ENCODE results near the gene MAPK1.
"Not testable (repeated sequence)": the region's sequence is repeated elsewhere in the genome, so short reads cannot be mapped to it uniquely, and the experiment has no call there.

The MAPK1 gene

DNA sequence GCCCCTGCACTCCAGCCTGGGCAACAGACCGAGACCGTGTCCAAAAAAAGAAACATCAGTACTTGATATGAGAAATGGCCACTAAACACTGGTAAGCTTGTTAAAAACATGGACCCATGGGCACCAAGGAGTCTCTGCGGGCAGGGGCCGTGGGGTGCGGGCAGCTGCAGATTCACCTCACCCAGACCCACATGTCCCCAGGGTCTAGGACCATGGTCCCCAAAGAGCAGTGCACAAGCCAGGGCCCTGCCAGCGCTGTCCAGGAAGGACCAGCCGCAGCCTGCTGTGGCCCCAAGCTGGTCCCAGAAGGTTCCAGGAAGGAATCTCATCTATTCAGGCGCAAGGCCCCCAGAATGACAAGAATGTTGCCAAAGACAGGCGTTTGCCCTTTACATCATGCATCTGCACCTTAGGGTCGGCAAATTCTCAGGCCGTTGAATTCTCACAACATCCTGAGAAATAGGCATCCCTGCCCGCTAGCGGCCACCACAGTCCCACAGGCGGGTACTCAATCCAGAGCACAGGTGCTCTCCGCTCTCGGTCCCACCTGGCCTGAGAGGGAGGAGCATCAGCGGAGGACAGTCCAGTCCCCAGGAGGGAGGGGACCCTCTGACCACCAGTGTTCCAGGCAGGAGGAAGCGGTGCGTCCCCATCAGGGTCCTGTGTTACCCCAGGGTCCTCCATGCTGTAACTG is 141.3 kb downstream of the MAPK1 start:
- DNase-seq (ENCODE audit: low spot score) = no peak

DNA sequence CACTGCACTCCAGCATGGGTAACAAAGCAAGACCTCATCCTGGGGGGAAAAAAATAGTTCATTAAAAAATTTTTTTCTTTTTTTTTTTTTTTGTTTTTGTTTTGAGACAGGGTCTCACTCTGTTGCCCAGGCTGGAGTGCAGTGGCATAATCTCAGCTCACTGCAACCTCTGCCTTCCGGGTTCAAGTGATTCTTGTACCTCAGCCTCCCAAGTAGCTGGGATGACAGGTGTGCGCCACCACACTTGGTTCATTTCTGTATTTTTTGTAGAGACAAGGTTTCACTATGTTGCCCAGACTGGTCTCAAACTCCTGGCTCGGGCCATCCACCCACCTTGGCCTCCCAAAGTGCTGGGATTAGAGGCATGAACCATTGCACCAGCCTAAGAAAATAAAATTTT is 142.9 kb downstream of the MAPK1 start:
- not testable (repeated sequence) for DNase-seq (ENCODE audit: low spot score)

DNA sequence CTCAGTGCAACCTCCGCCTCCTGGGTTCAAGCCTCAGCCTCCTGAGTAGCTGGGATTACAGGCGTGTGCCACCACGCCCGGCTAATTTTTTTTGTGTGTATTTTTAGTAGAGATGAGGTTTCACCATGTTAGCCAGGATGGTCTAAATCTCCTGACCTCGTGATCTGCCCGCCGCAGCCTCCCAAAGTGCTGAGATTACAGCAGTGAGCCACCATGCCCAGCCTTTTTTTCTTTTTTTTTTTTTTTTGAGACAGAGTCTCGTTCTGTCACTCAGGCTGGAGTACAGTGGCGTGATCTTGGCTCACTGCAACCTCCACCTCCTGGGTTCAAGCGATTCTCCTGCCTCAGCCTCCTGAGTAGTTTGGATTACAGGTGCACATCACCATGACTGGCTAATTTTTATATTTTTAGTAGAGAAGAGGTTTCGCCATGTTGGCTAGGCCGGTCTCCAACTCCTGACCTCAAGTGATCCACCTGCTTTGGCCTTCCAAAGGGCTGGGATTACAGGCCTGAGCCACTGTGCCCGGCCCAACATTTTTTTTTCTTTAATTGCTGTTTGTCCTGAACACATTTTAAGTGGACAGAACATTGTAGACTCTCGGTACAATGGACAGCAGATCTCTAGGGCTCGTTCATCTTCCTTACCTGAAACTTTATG is 146.1 kb downstream of the MAPK1 start:
- DNase-seq (ENCODE audit: low spot score) = not testable (repeated sequence)

GRCh38 chr22:21720191-21720859 is 147.1 kb downstream of the MAPK1 start:
- DNase-seq (ENCODE audit: low spot score) = not testable (repeated sequence)

DNA sequence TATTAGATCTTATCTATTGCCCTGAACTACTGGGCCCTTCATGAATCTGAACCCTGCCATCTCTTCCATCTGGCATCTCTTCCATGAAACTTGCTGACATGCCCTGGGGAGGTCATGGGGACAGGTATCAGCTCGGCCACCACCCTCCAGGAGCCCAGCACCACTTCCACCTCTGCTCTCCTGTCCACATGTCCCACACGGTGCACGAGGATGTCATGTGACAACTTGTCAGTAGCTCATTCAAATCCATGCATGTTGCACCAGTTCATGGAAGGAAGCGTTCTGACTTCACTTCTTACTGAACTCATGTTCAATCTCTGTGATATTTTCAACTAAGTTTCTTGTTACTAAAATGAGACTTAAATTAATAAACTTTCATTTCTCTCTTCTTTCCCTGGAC is 148.4 kb downstream of the MAPK1 start:
- no peak for DNase-seq (ENCODE audit: low spot score)

DNA sequence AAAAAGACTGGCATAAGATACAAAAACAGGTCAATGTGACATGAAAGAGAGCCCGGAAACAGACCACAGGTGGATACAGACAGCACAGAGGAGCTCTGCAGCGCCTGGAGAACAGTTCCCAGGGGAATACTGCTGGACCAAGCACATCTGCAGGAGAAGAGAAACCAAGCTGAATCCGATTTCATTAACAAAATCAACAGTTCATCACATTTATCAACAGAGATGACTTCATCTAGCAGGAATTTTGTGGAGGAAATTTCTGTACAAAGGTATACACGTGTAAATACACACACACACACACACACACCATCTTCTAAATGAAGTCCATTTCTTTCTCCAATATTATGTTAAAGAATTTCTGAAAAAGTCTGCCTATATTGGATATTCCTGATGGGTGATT is 148.9 kb downstream of the MAPK1 start:
- no peak for DNase-seq (ENCODE audit: low spot score)

DNA sequence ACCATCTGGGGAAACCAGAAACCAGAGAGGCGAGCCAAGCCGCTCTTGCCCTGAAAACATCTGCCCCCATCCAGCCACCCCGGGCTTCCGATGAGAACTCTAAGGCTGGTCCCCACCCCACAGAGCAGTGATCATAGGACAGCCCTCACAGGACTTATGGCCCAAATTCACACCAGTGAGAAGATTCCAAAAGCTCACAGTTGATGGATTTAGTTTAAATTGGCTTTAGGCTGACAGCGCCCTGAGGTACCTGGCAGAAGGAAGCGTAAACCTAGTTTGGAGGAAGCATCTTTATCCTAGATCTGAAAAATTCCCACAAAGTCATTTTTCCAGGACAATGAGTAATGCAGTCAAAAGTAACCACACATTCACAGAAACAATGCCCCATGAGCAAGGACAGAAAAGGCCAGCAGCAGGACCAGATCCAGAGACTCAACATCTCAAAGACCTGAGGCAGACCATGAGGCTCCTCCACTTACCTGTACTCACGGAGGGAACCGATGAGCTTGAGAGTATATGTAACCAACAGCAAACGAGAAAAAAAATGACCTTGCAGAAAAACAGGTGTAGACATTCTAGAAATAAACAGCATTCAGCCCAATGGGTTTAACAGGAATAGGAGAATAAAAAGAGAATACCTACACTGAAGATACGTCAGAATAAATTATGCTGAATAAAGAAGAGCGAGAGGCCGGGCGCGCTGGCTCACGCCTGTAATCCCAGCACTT is 150.9 kb downstream of the MAPK1 start:
- not testable (repeated sequence) for DNase-seq (ENCODE audit: low spot score)

DNA sequence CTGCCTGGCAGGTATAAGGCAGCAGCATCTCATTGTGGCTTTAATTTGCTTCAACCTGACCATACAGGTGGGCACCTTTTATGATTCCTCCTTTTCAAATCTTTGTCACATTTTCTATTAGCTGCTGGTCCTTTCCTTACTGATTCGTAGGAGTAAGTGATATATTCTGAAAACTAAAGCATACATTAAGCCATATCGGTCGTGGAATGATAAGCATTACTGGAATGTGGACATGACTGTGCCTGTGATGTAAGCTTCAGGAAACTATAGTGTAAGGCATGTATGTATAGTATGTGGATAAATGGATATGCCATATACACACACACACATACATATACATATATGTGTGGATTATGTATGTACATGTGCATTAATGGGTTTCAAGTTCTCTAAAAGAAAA is 152.7 kb downstream of the MAPK1 start:
- no peak for DNase-seq (ENCODE audit: low spot score)

DNA sequence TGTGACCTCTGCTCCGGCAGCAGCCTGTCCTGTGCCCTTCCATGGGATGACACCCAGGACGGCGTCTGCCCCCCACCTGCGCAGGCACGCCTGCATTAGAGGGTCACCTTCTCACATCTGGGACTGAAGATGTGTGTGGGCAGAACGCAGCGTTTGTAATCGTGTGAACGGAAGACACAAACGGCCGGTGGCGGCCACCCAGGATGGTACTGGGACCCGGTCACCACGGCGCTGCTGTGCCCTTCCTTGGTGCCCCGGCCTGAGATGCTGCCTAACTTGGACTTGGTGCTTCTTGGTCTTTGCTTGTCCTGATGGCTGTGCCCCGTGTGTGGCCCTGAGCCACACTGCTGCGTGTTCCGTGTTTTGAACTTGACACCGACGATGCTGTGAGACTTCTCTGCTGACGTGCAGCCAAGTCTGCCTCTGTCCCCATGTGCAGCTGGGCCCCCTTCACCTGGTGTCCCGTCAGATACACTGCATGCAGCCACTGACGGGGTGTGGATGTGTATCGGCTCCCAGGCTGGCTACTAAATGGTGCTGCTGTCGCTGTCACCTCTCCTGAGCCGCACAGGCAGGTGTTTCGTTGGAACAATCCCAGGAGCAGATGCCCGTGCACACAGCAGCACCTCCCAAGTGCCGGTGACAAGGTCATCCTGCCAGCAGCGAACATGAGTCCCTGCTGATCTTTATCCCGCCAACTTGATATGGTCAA is 153.2 kb downstream of the MAPK1 start:
- DNase-seq (ENCODE audit: low spot score) = no peak

DNA sequence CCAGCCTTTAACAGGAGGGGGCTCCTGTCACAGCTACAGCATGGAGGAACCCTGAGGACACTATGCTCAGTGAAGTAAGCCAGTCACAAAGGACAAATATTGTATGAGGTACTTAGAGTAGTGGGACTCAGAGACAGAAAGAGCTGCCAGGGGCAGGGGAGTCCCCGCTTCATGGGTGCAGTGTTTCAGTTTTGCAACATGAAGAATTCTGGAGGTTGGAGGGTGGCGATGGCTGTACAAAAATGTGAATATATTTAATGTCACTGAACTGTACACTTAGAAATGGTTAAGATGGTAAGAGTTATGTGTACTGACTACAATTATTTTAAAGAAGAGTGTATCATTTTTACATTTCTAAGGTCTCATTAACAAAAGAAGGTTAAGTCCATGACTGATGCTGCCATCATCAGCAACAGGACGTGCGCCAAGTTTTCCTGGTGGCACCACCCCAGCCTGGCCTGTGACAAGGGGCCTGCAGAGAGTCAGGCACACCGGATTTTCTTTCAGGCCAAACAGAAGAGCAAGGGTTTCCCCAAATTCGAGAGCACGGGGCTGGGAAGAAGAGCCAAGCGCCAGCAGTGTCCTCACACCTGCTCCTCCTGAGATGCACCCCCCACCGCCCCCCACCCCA is 153.9 kb downstream of the MAPK1 start:
- DNase-seq (ENCODE audit: low spot score) = no peak

DNA sequence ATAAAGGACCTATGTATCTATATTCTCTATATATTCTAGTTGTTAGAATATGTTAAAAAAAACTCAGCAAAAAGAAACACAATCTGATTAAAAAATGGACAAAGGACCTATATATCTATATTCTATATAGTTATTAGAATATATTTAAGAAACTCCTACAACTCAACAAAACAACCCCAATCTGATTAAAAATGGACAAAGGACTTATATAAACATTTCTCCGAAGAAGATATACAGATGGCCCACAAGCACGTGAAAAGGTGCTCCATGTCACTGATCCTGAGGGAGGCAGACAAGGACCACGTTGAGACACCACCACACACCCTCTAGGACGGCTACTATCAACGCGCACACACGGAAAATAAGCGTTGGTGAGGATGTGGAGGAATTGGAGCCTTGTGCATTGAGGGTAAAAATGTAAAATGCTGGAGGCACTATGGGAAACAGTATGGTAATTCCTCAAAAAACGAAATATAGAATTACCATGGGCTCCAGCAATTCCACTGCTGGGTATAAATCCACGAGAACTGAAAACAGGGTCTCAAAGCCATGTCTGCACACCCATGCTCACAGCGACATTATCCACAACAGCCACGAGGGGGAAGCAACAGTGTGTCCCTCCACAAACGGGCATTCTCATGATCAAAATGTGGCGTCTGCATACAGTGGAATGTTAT is 154.6 kb downstream of the MAPK1 start:
- DNase-seq (ENCODE audit: low spot score) = peak; percentile 75

GRCh38 chr22:21711851-21712250 is 155.6 kb downstream of the MAPK1 start:
- DNase-seq (ENCODE audit: low spot score) = no peak

- DNase-seq (ENCODE audit: low spot score) = no peak
Measured at GRCh38 chr22:21710156-21710555, 157.3 kb downstream of the MAPK1 start.

- no peak for DNase-seq (ENCODE audit: low spot score)
Measured at GRCh38 chr22:21709688-21710087, 157.8 kb downstream of the MAPK1 start.

- no peak for DNase-seq (ENCODE audit: low spot score)
Measured at GRCh38 chr22:21708960-21709359, 158.5 kb downstream of the MAPK1 start.

DNA sequence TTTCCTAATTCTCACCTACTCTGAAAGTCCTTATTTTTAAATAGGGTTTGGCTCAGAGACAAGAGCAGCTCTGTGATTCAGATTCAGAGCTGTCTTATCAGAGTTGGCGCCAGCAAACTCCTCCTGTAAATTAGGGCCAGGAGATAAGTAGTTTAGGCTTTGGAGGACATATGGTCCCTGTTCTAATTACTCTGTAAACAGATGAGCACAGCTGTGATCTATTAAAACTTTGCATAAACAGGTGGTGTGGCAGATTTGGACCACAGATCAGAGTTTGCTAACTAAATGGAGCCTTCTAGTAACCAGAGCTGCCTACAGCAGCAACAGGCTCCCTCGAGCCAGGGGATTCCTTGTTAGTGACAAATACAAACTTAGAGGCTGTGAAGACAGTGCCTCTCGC is 159.8 kb downstream of the MAPK1 start:
- no peak for DNase-seq (ENCODE audit: low spot score)

Measured in CD4-positive, alpha-beta T cell treated with Interleukin-2 at 100 ng/mL for 4 hours (primary cell).